ENCODE data around the gene NIF3L1. TPM values are rescaled to one million over a fixed set of nuclear protein-coding genes. Genes with fewer than 3 reads are reported as not detected.

NIF3L1 gene
- total RNA-seq = 10 to 100 TPM; 22.0 to 34.7 (median 29.9) TPM

GRCh38 chr2:200888704-200889625 is at the start of gene NIF3L1, which contains the start of gene PPIL3:
Gene NIF3L1 (plus strand): TSS chr2:200889371. CDS start chr2:200891944, 2,573 bp downstream.
Gene PPIL3 (minus strand): TSS chr2:200889077. CDS start chr2:200887615, 1,462 bp downstream.
- peak within 1 kb of the TSS; percentile 80 for H3K4me3 ChIP-seq
- no peaks in the 10 kb centered on the region for H3K27me3 ChIP-seq
- peak; percentile 97 to 98 for DNase-seq (ENCODE audit: low spot score in 2 of 2)
- H3K36me3 ChIP-seq = peaks cover 25% of the 10 kb centered on the region
- peaks cover 30% of the 10 kb centered on the region for H3K4me1 ChIP-seq
- WGBS = under 1% methylated on average over 50 of the region's 50 CpGs
- no peaks in the 10 kb centered on the region for H3K9me3 ChIP-seq
- peak; percentile 29 for TF ChIP-seq POLR2A (IDR thresholded peaks at IDR 0.05)
- TF ChIP-seq EP300 (IDR thresholded peaks at IDR 0.05) = no peak
- peak; percentile 16 to 87 (median 79) for TF ChIP-seq POLR2AphosphoS5 (IDR thresholded peaks at IDR 0.05)
- H3K27ac ChIP-seq = peak within 1 kb of the TSS; percentile 97

- TF ChIP-seq POLR2A (IDR thresholded peaks at IDR 0.05) (no peak), CTCF (IDR thresholded peaks at IDR 0.05) (no peak), EP300 (IDR thresholded peaks at IDR 0.05) (no peak), POLR2AphosphoS5 (IDR thresholded peaks at IDR 0.05) (no peak)
- Histone ChIP-seq H3K4me1 (no peaks in the 10 kb centered on the region), H3K4me3 (no peak overlapping the region), H3K36me3 (no peaks in the 10 kb centered on the region), H3K9me3 (peaks cover 3% of the 10 kb centered on the region), H3K27me3 (no peaks in the 10 kb centered on the region), H3K27ac (no peak overlapping the region)
- 53% methylated on average over 3 of the region's 3 CpGs for WGBS
- no peak for DNase-seq (ENCODE audit: low spot score in 2 of 2)
Measured at GRCh38 chr2:200839513-200839912, 49.7 kb upstream of the NIF3L1 start.

GRCh38 chr2:200843993-200844948 is 44.9 kb upstream of the NIF3L1 start:
- 95% methylated on average over 16 of the region's 24 CpGs for WGBS
- TF ChIP-seq CTCF (IDR thresholded peaks at IDR 0.05) (no peak), POLR2A (IDR thresholded peaks at IDR 0.05) (no peak), EP300 (IDR thresholded peaks at IDR 0.05) (no peak), POLR2AphosphoS5 (IDR thresholded peaks at IDR 0.05) (no peak)
- Histone ChIP-seq H3K27me3 (no peaks in the 10 kb centered on the region), H3K4me3 (no peak overlapping the region), H3K4me1 (no peaks in the 10 kb centered on the region), H3K27ac (no peak overlapping the region), H3K36me3 (no peaks in the 10 kb centered on the region), H3K9me3 (no peaks in the 10 kb centered on the region)
- DNase-seq (ENCODE audit: low spot score in 2 of 2) = no peak

- Histone ChIP-seq H3K27ac (no peak overlapping the region), H3K27me3 (no peaks in the 10 kb centered on the region), H3K4me3 (no peak overlapping the region), H3K9me3 (no peaks in the 10 kb centered on the region), H3K36me3 (no peaks in the 10 kb centered on the region), H3K4me1 (no peaks in the 10 kb centered on the region)
- no peak for DNase-seq (ENCODE audit: low spot score in 2 of 2)
- WGBS = 80% methylated on average over 4 of the region's 5 CpGs
- no peak for TF ChIP-seq POLR2A (IDR thresholded peaks at IDR 0.05)
- TF ChIP-seq POLR2AphosphoS5 (IDR thresholded peaks at IDR 0.05) = no peak
- TF ChIP-seq CTCF (IDR thresholded peaks at IDR 0.05) = no peak
- no peak for TF ChIP-seq EP300 (IDR thresholded peaks at IDR 0.05)
Measured at GRCh38 chr2:200845194-200845593, 44.0 kb upstream of the NIF3L1 start.

GRCh38 chr2:200845669-200846325 is 43.4 kb upstream of the NIF3L1 start:
- no peak for TF ChIP-seq EP300 (IDR thresholded peaks at IDR 0.05)
- no peak for TF ChIP-seq POLR2A (IDR thresholded peaks at IDR 0.05)
- TF ChIP-seq CTCF (IDR thresholded peaks at IDR 0.05) = no peak
- TF ChIP-seq POLR2AphosphoS5 (IDR thresholded peaks at IDR 0.05) = no peak
- H3K9me3 ChIP-seq = no peaks in the 10 kb centered on the region
- H3K4me1 ChIP-seq = no peaks in the 10 kb centered on the region
- no peaks in the 10 kb centered on the region for H3K27me3 ChIP-seq
- no peaks in the 10 kb centered on the region for H3K36me3 ChIP-seq
- DNase-seq (ENCODE audit: low spot score in 2 of 2) = no peak
- no peak overlapping the region for H3K27ac ChIP-seq
- WGBS = 67% methylated on average over 10 of the region's 10 CpGs
- no peak overlapping the region for H3K4me3 ChIP-seq

All from suprapubic skin (tissue), 4 donors.